ENCODE measurements around the gene PTH2R. TPM values are rescaled to one million over a fixed set of nuclear protein-coding genes. Genes with fewer than 3 reads are reported as not detected.
"Not testable (repeated sequence)": the region's sequence is repeated elsewhere in the genome, so short reads cannot be mapped to it uniquely, and the experiment has no call there.

PTH2R gene
- total and polyA plus RNA-seq, 9 donors, result 0.11 to 2.2 (median 0.30) TPM; not detected in 1

GRCh38 chr2:208441951-208442350 lies 35.4 kb downstream of the PTH2R start:
- DNase-seq, result no peak
- Histone ChIP-seq H3K4me3 (ENCODE audit: low read length) (no peak overlapping the region), H3K4me1 (ENCODE audit: control insufficient read depth, insufficient read depth, low read length) (no peaks in the 10 kb centered on the region), H3K27ac (ENCODE audit: low read length) (no peak overlapping the region), H3K36me3 (ENCODE audit: control insufficient read depth, insufficient read depth, low read length) (no peaks in the 10 kb centered on the region), H3K9me3 (replicated peaks; ENCODE audit: control insufficient read depth, low read depth, low read length) (no peaks in the 10 kb centered on the region), H3K27me3 (ENCODE audit: control insufficient read depth, insufficient read depth, low read length) (no peaks in the 10 kb centered on the region)
- no CpG with 5 or more reads among the region's 2 CpGs for WGBS (ENCODE audit: insufficient coverage)

- H3K27me3 ChIP-seq (ENCODE audit: control insufficient read depth, insufficient read depth, low read length); H3K4me1 ChIP-seq (ENCODE audit: control insufficient read depth, insufficient read depth, low read length); H3K36me3 ChIP-seq (ENCODE audit: control insufficient read depth, insufficient read depth, low read length); H3K9me3 ChIP-seq (replicated peaks; ENCODE audit: control insufficient read depth, low read depth, low read length); H3K27ac ChIP-seq (ENCODE audit: low read length); H3K4me3 ChIP-seq (ENCODE audit: low read length); DNase-seq: not testable (repeated sequence)
- no CpG with 5 or more reads among the region's 6 CpGs for WGBS (ENCODE audit: insufficient coverage)
Observed at GRCh38 chr2:208447447-208447846, 40.9 kb downstream of the PTH2R start.

GRCh38 chr2:208451061-208451460 lies 44.5 kb downstream of the PTH2R start:
- WGBS (ENCODE audit: insufficient coverage), result no CpG with 5 or more reads among the region's 2 CpGs
- no peaks in the 10 kb centered on the region for H3K4me1 ChIP-seq (ENCODE audit: control insufficient read depth, insufficient read depth, low read length)
- H3K36me3 ChIP-seq (ENCODE audit: control insufficient read depth, insufficient read depth, low read length), result no peaks in the 10 kb centered on the region
- no peak for DNase-seq
- no peak overlapping the region for H3K27ac ChIP-seq (ENCODE audit: low read length)
- no peak overlapping the region for H3K4me3 ChIP-seq (ENCODE audit: low read length)
- no peaks in the 10 kb centered on the region for H3K9me3 ChIP-seq (replicated peaks; ENCODE audit: control insufficient read depth, low read depth, low read length)
- H3K27me3 ChIP-seq (ENCODE audit: control insufficient read depth, insufficient read depth, low read length), result no peaks in the 10 kb centered on the region

- DNase-seq, result no peak
- Histone ChIP-seq H3K4me3 (ENCODE audit: low read length) (no peak overlapping the region), H3K27ac (ENCODE audit: low read length) (no peak overlapping the region), H3K27me3 (ENCODE audit: control insufficient read depth, insufficient read depth, low read length) (no peaks in the 10 kb centered on the region), H3K36me3 (ENCODE audit: control insufficient read depth, insufficient read depth, low read length) (no peaks in the 10 kb centered on the region), H3K9me3 (replicated peaks; ENCODE audit: control insufficient read depth, low read depth, low read length) (no peaks in the 10 kb centered on the region), H3K4me1 (ENCODE audit: control insufficient read depth, insufficient read depth, low read length) (no peaks in the 10 kb centered on the region)
Observed at GRCh38 chr2:208454861-208455260, 48.3 kb downstream of the PTH2R start.

- WGBS (ENCODE audit: insufficient coverage), result no CpG with 5 or more reads among the region's 3 CpGs
- no peaks in the 10 kb centered on the region for H3K36me3 ChIP-seq (ENCODE audit: control insufficient read depth, insufficient read depth, low read length)
- no peak for DNase-seq
- no peaks in the 10 kb centered on the region for H3K4me1 ChIP-seq (ENCODE audit: control insufficient read depth, insufficient read depth, low read length)
- no peak overlapping the region for H3K27ac ChIP-seq (ENCODE audit: low read length)
- no peaks in the 10 kb centered on the region for H3K27me3 ChIP-seq (ENCODE audit: control insufficient read depth, insufficient read depth, low read length)
- H3K4me3 ChIP-seq (ENCODE audit: low read length), result no peak overlapping the region
- no peaks in the 10 kb centered on the region for H3K9me3 ChIP-seq (replicated peaks; ENCODE audit: control insufficient read depth, low read depth, low read length)
Observed at GRCh38 chr2:208463721-208464120, 57.1 kb downstream of the PTH2R start.

GRCh38 chr2:208464205-208464604 lies 57.6 kb downstream of the PTH2R start:
- H3K4me1 ChIP-seq (ENCODE audit: control insufficient read depth, insufficient read depth, low read length), result no peaks in the 10 kb centered on the region
- DNase-seq, result no peak

GRCh38 chr2:208466151-208466919 lies 59.7 kb downstream of the PTH2R start:
- H3K4me1 ChIP-seq (ENCODE audit: control insufficient read depth, insufficient read depth, low read length), result no peaks in the 10 kb centered on the region
- H3K27ac ChIP-seq (ENCODE audit: low read length), result no peak overlapping the region
- no peaks in the 10 kb centered on the region for H3K27me3 ChIP-seq (ENCODE audit: control insufficient read depth, insufficient read depth, low read length)
- H3K36me3 ChIP-seq (ENCODE audit: control insufficient read depth, insufficient read depth, low read length), result no peaks in the 10 kb centered on the region
- DNase-seq, result peak; percentile 55
- no CpG with 5 or more reads among the region's 6 CpGs for WGBS (ENCODE audit: insufficient coverage)
- no peak overlapping the region for H3K4me3 ChIP-seq (ENCODE audit: low read length)
- H3K9me3 ChIP-seq (replicated peaks; ENCODE audit: control insufficient read depth, low read depth, low read length), result no peaks in the 10 kb centered on the region

More at GRCh38 chr2:208464205-208464604, 57.6 kb downstream of the PTH2R start:
- no peaks in the 10 kb centered on the region for H3K36me3 ChIP-seq (ENCODE audit: control insufficient read depth, insufficient read depth, low read length)
- no peak overlapping the region for H3K4me3 ChIP-seq (ENCODE audit: low read length)
- no peaks in the 10 kb centered on the region for H3K27me3 ChIP-seq (ENCODE audit: control insufficient read depth, insufficient read depth, low read length)
- H3K27ac ChIP-seq (ENCODE audit: low read length), result no peak overlapping the region
- 89% methylated on average over 6 of the region's 8 CpGs for WGBS (ENCODE audit: insufficient coverage)
- H3K9me3 ChIP-seq (replicated peaks; ENCODE audit: control insufficient read depth, low read depth, low read length), result no peaks in the 10 kb centered on the region

GRCh38 chr2:208466920-208467298 lies 60.3 kb downstream of the PTH2R start:
- Histone ChIP-seq H3K9me3 (replicated peaks; ENCODE audit: control insufficient read depth, low read depth, low read length) (no peaks in the 10 kb centered on the region), H3K4me3 (ENCODE audit: low read length) (no peak overlapping the region), H3K27ac (ENCODE audit: low read length) (no peak overlapping the region), H3K36me3 (ENCODE audit: control insufficient read depth, insufficient read depth, low read length) (no peaks in the 10 kb centered on the region), H3K4me1 (ENCODE audit: control insufficient read depth, insufficient read depth, low read length) (no peaks in the 10 kb centered on the region), H3K27me3 (ENCODE audit: control insufficient read depth, insufficient read depth, low read length) (no peaks in the 10 kb centered on the region)
- WGBS (ENCODE audit: insufficient coverage), result no CpG with 5 or more reads among the region's 1 CpG
- no peak for DNase-seq

GRCh38 chr2:208467564-208467963 lies 61.0 kb downstream of the PTH2R start:
- no peaks in the 10 kb centered on the region for H3K9me3 ChIP-seq (replicated peaks; ENCODE audit: control insufficient read depth, low read depth, low read length)
- WGBS (ENCODE audit: insufficient coverage), result no CpG with 5 or more reads among the region's 1 CpG
- H3K4me3 ChIP-seq (ENCODE audit: low read length), result no peak overlapping the region
- no peaks in the 10 kb centered on the region for H3K27me3 ChIP-seq (ENCODE audit: control insufficient read depth, insufficient read depth, low read length)
- no peaks in the 10 kb centered on the region for H3K4me1 ChIP-seq (ENCODE audit: control insufficient read depth, insufficient read depth, low read length)
- no peak for DNase-seq
- no peaks in the 10 kb centered on the region for H3K36me3 ChIP-seq (ENCODE audit: control insufficient read depth, insufficient read depth, low read length)
- H3K27ac ChIP-seq (ENCODE audit: low read length), result no peak overlapping the region

GRCh38 chr2:208477741-208478140 lies 71.1 kb downstream of the PTH2R start:
- Histone ChIP-seq H3K27ac (ENCODE audit: low read length) (no peak overlapping the region), H3K27me3 (ENCODE audit: control insufficient read depth, insufficient read depth, low read length) (no peaks in the 10 kb centered on the region), H3K4me3 (ENCODE audit: low read length) (no peak overlapping the region), H3K4me1 (ENCODE audit: control insufficient read depth, insufficient read depth, low read length) (no peaks in the 10 kb centered on the region), H3K36me3 (ENCODE audit: control insufficient read depth, insufficient read depth, low read length) (no peaks in the 10 kb centered on the region), H3K9me3 (replicated peaks; ENCODE audit: control insufficient read depth, low read depth, low read length) (peaks cover 4% of the 10 kb centered on the region)
- DNase-seq, result no peak

- Histone ChIP-seq H3K4me1 (ENCODE audit: control insufficient read depth, insufficient read depth, low read length) (no peaks in the 10 kb centered on the region), H3K9me3 (replicated peaks; ENCODE audit: control insufficient read depth, low read depth, low read length) (peaks cover 7% of the 10 kb centered on the region), H3K36me3 (ENCODE audit: control insufficient read depth, insufficient read depth, low read length) (no peaks in the 10 kb centered on the region), H3K27me3 (ENCODE audit: control insufficient read depth, insufficient read depth, low read length) (no peaks in the 10 kb centered on the region), H3K27ac (ENCODE audit: low read length) (no peak overlapping the region), H3K4me3 (ENCODE audit: low read length) (no peak overlapping the region)
- WGBS (ENCODE audit: insufficient coverage), result 100% methylated on average over 1 of the region's 5 CpGs
- no peak for DNase-seq
Observed at GRCh38 chr2:208479342-208479741, 72.8 kb downstream of the PTH2R start.
